Right ventricle myocardium inferior (tissue), 1 donor: Measurements from ENCODE around the gene RRM2. TPM values are rescaled to one million over a fixed set of nuclear protein-coding genes. Genes with fewer than 3 reads are reported as not detected.
"Not testable (repeated sequence)": the region's sequence is repeated elsewhere in the genome, so short reads cannot be mapped to it uniquely, and the experiment has no call there.

Experiments used
- ATAC-seq: fragments of 200-7000 bp; cut with Tn5 transposase; one replicate; pipeline ENCODE4 v1.9.1; 2020; ENCODE audit warnings: mild to moderate bottlenecking, moderate library complexity
- DNase-seq: peaks from one replicate; pipeline ENCODE4 v3.0.0; 2021; ENCODE audit errors: missing footprints
- intact Hi-C: fragments of 100-400 bp; cut with DNase I; formaldehyde crosslinking; loops from one replicate; pipeline ENCODE4 v1.11.0; 2022
- total RNA-seq: library from RNA; stranded (reverse); fragmentation: NEBNext Ultra II Directional; extraction: Animal tissue kit (Norgen Biotek cat#: 25700); gene quantifications from one replicate; pipeline ENCODE4 v1.2.1, GENCODE V29; 2021
- donor health status: DM: no; HTN: yes; CAD: no; lungs with severe emphysema.

RRM2 gene
- total RNA-seq, 1 donor from 2014 or later, result 4.2 TPM

DNA sequence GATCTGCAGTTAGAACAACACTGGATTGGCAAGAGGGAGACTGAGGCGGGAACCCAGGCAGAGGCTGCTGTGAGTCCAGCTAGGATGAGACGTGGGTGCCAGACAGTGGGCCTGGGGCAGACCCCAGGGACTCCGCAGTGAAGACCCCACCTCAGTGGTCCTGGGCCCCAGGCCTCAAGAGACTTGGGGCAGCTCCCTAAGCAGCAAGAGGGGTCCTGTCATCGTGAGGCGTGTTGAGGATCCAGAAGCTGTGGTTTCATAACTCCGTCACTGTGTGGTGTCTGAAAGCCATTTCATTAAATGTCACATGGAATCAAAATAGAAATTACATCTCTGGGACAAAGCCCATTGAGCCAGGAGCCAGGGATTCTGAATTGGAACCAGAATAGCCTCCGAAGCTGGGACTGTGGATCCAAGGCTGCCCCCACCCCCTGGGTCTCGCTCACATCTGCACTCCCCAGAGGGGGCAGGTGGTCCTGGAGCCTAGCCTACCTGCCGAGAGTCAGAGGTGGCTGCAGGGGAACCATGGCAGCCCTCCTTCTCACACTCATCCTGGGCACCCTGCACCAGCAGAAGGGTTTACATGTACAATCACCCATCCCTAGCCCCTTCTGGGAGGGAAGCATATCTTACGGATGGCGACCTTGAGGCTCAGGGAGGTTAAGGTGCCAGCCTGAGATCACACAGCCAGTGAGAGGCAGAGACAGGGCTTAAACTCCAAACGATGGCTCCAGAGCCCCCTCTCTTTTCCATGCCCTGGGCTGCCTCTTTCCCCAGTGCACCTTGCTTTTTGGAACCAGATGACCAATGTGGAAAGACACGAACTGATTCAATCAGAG lies 23.2 kb downstream of the RRM2 start:
- peak; percentile 33 for ATAC-seq
- intact Hi-C loops, result no loop called here
- DNase-seq, result no peak

DNA sequence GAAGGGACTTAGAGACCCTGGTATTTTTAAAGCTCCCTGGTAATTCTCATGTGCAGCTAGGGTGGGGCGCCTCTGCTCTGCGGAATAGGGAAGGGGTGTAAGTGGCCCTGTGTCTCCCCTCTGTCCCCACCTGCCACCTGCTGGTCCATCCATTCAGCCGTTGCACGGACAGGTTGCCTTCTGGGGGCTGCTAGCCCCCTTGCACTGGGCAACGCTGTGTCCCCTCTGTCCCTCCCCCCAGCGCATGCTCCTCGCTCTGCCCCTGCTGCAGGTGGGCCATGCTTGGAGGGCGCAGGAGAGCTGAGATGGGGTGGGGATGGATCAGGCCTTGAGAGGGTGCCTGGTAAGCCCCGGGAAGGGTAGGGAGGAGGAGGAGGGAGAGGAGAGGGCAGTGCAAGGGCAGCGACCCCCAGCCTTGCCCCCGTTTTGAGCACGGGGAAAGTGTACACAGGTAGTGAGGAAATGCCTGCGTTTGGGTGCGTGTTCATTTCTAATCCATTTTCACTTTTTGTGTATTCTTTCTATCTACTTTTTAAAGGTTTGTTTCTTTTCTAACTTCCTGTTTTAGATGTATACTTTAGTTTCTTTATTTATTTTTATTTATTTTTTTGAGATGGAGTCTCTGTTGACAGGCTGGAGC lies 23.9 kb downstream of the RRM2 start:
- DNase-seq, result no peak
- no peak for ATAC-seq
- intact Hi-C loops, result no loop called here

DNA sequence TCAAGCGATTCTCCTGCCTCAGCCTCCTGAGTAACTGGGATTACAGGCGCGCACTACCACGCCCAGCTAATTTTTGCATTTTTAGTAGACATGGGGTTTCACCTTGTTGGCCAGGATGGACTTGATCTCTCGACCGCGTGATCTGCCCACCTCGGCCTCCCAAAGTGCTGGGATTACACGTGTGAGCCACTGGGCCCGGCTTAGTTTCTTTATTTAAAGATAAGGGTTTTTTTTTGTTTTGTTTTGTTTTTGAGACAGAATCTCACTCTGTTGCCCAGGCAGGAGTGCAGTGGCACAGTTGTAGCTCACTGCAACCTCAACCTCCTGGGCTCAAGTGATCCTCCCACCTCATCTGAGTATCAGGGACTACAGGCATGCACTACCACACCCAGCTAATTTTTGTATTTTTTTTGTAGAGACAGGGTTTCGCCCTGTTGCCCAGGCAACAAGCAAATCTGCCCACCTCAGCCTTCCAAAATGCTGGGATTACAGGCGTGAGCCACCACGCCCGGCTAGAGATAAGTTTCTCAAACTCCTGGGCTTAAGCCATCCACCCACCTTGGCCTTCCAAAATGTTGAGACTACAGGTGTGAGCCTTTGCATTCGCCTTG lies 24.6 kb downstream of the RRM2 start:
- intact Hi-C loops, DNase-seq, ATAC-seq: not testable (repeated sequence)

GRCh38 chr2:10148268-10148667 lies 25.7 kb downstream of the RRM2 start:
- ATAC-seq (no peak), DNase-seq (no peak)
- intact Hi-C loops, result no loop called here

DNA sequence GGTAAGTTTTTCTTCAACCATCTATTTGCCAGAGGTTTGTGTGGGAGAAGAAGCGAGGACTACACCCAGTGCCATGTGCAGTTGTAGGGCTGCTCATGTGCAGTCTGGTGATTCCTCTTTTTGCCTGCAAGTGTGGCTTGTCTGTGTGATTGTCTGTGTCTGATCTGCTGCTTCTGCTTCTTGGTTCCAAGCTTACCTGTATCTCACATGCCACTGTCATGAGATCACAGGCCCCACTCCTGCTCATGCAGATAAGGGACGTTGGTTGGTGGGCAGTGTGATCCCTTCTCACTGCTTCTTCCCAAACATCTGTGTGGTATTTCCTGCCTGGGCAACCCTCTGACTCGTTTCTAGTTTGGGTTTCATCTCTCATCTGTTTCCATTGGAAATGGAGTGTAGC lies 27.1 kb downstream of the RRM2 start:
- ATAC-seq (no peak), DNase-seq (no peak)
- intact Hi-C loops, result no loop called here

GRCh38 chr2:10150436-10150835 lies 27.9 kb downstream of the RRM2 start:
- ATAC-seq (no peak), DNase-seq (no peak)
- intact Hi-C loops, result no loop called here

GRCh38 chr2:10151462-10151861 lies 28.9 kb downstream of the RRM2 start:
- DNase-seq (peak; percentile 11), ATAC-seq (no peak)
- intact Hi-C loops, result no loop called here

DNA sequence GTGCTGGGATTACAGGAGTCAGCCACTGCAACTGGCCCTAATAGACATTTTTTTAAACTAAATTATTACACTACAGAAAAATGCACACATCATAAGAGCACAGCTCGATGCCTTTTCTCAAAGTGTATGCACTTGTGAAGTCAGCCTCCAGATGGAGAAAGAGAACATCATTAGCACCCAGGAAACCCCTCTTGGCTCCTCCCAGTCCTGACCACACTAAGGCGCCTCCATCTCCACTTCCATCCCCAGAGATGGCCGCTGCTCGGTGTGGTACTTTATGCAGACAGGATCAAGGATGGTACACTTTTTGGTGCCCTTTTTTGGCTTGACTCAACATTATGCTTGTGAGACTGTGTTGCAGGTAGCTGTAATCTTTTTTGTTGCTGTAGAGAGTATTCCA lies 34.8 kb downstream of the RRM2 start:
- no peak for DNase-seq
- no peak for ATAC-seq
- intact Hi-C loops, result no loop called here

DNA sequence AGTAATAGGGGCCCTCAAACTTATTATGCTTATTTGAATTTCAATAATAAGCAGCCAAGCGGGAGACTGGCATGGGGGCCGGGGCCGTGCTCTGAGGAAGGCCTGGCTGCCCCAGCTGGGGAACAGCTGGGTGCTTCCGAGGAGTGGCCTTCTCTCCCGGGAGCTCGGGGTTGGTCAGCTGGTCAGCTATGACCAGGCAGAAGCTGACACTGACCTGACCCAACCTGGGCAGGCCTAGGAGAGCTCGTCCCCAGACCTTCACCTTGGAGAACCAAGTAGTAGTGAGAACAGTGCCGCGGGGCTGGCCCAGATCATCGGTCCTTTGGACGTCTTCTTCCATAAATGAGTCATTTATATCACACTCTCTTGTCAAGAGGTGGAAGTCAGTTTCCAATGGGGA lies 36.1 kb downstream of the RRM2 start:
- ATAC-seq, result no peak
- intact Hi-C loops, result no loop called here

GRCh38 chr2:10159086-10159485 lies 36.5 kb downstream of the RRM2 start:
- ATAC-seq, result no peak
- DNase-seq, result peak; percentile 7
- intact Hi-C loops, result no loop called here

More for the DNA sequence above, 36.1 kb downstream of the RRM2 start:
- peak; percentile 4 for DNase-seq

DNA sequence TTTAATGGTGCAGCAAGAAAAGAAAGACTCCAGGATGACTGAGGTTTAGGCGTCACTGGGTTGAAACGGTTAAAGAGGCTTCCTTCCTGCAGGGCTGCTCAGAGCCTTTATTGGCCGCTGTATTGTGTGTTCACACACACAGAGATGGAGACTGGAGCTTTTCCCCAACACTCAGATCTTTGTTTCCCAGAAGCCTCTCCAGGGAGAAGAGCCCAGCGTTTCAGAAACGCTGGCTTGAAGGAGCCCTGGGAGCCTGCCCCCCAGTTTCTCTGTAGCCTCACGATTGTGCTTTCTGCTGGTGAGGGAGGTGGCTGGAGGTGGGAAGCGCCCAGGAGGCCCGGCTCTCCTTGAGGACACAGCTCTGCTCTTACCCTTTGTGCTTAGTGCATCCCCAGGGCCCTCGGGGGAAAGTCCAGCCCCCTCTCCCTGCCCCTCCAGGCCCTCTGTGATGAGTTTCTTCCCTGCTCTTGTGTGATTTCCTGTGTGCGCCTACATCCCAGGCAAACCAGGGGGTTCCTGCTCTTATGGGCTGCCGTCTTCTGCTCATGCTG lies 37.1 kb downstream of the RRM2 start:
- no peak for ATAC-seq
- intact Hi-C loops, result no loop called here
- DNase-seq, result peak; percentile 20

- peak; percentile 42 for DNase-seq
- intact Hi-C loops, result no loop called here
- no peak for ATAC-seq
Measured at GRCh38 chr2:10160203-10160955, 37.8 kb downstream of the RRM2 start.

DNA sequence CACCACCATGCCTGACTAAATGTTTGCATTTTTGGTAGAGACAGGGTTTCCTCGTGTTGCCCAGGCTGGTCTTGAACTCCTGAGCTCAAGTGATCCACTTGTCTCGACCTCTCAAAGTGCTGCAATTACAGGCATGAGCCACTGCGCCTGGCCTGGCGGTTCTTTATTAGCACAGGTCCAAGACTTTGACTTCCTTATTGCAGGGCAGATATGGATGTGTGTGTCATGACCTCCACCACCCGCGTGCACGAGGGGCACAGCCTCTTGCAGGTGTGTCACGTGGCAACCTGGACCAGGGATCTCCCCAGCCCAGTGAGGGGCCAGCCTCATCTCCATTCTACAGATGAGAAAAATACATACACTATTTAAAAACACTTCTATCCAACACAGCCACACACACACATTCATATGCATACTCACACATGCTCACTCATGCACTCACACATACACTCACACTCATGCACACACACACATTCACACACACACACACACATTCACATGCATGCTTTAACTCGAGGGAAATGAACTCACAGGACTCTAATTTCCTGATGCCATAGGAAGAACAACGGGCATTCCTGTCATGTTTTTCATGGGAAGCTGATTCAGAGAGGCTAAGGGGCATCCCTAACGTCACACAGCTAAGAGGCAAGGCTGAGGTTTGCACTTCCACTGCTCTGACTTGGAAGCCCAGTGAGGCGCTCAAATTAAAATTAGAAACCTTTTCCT lies 38.8 kb downstream of the RRM2 start:
- ATAC-seq (no peak), DNase-seq (peak; percentile 54)
- intact Hi-C loops, result no loop called here

- intact Hi-C loops, result no loop called here
- ATAC-seq, result no peak
- DNase-seq, result peak; percentile 46
Measured at GRCh38 chr2:10161961-10162441, 39.5 kb downstream of the RRM2 start.

- ATAC-seq, result peak; percentile 46
- DNase-seq, result peak; percentile 66
- intact Hi-C loops, result no loop called here
Measured at GRCh38 chr2:10162586-10163497, 40.3 kb downstream of the RRM2 start.

DNA sequence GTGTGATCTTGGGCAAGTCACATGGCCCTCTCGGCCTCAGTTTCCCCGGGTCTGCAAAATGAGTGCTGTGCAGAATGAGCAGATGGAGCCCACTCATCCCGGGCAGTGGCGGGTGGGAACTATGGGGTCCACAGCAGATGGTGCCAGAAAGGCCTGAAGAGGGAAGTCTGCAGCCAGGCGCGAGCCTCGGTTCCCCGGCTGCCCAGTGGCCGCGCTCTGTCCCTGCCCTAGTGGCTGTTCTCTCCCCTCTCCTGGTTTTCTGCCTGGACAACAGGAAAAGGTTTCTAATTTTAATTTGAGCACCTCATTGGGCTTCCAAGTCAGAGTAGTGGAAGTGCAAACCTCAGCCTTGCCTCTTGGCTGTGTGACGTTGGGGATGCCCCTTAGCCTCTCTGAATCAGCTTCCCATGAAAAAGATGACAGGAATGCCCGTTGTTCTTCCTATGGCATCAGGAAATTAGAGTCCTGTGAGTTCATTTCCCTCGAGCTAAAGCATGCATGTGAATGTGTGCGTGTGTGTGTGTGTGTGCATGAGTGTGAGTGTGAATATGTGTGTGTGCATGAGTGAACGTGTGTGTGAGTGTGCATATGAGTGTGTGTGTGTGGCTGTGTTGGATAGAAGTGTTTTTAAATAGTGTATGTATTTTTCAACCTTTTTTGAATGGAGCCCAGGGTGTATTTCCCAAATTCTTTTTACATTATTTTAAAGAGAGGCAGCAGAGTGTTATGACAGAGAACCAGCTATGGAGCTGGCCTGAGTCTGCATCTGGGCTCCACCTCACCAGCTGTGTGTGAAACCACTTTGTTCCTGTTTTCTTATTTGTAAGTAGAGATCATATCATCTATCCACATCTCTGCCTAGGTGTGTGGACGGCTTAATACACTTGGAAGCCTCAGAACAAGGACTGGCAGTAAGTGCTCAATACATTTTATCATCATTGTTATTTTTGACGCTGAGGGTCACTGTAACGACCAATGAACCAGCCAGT lies 41.3 kb downstream of the RRM2 start:
- intact Hi-C loops, result no loop called here
- DNase-seq (no peak), ATAC-seq (peak; percentile 17)
